T-helper 2 cell treated with Interferon-gamma antibody and Interleukin-4, amounts not matched to agents 5 μg/mL and 100 μg/mL, for 36 hours (primary cell): ENCODE measurements around the gene HCFC1.

Experiments
- DNase-seq: peaks from one replicate; pipeline ENCODE4 v3.0.0; 2021; ENCODE audit warnings: low spot score
- H3K27ac Mint-ChIP-seq: one replicate; pipeline ENCODE4 v1.8.0; 2021; ENCODE audit warnings: mild to moderate bottlenecking, mixed read lengths
- H3K27me3 Mint-ChIP-seq: one replicate; pipeline ENCODE4 v1.8.0; 2021; ENCODE audit warnings: low read depth, mixed read lengths
- H3K36me3 Mint-ChIP-seq: one replicate; pipeline ENCODE4 v1.8.0; 2021; ENCODE audit warnings: low read depth, mixed read lengths
- H3K4me1 Mint-ChIP-seq: one replicate; pipeline ENCODE4 v1.8.0; 2021; ENCODE audit warnings: low read depth, mixed read lengths
- H3K4me3 Mint-ChIP-seq: one replicate; pipeline ENCODE4 v1.8.0; 2022; ENCODE audit warnings: mild to moderate bottlenecking, moderate library complexity, mixed read lengths
- H3K9me3 Mint-ChIP-seq: one replicate; pipeline ENCODE4 v1.8.0; 2021; ENCODE audit warnings: mixed read lengths

HCFC1 gene

GRCh38 chrX:153917869-153918268 is 53.7 kb downstream of the HCFC1 start:
- Mint-ChIP-seq H3K9me3 (no peaks in the 10 kb centered on the region), H3K36me3 (peaks cover 36% of the 10 kb centered on the region), H3K27me3 (no peaks in the 10 kb centered on the region), H3K27ac (no peak overlapping the region), H3K4me1 (peaks cover 10% of the 10 kb centered on the region), H3K4me3 (no peak overlapping the region)
- no peak for DNase-seq

- H3K36me3 Mint-ChIP-seq: peaks cover 28% of the 10 kb centered on the region
Observed at GRCh38 chrX:153913701-153914100, 57.9 kb downstream of the HCFC1 start.

GRCh38 chrX:153913211-153913610 is 58.4 kb downstream of the HCFC1 start:
- H3K4me1 Mint-ChIP-seq: peaks cover 4% of the 10 kb centered on the region

More at GRCh38 chrX:153913701-153914100, 57.9 kb downstream of the HCFC1 start:
- Mint-ChIP-seq H3K27ac (no peak overlapping the region), H3K4me1 (peaks cover 4% of the 10 kb centered on the region), H3K27me3 (no peaks in the 10 kb centered on the region), H3K9me3 (no peaks in the 10 kb centered on the region), H3K4me3 (no peak overlapping the region)
- DNase-seq: no peak

GRCh38 chrX:153911798-153912197 is 59.8 kb downstream of the HCFC1 start:
- H3K27ac Mint-ChIP-seq: peak overlapping the region; percentile 63
- DNase-seq: no peak
- no peak overlapping the region for H3K4me3 Mint-ChIP-seq
- H3K27me3 Mint-ChIP-seq: no peaks in the 10 kb centered on the region
- H3K9me3 Mint-ChIP-seq: no peaks in the 10 kb centered on the region
- peaks cover 24% of the 10 kb centered on the region for H3K36me3 Mint-ChIP-seq
- peaks cover 4% of the 10 kb centered on the region for H3K4me1 Mint-ChIP-seq

More at GRCh38 chrX:153913211-153913610, 58.4 kb downstream of the HCFC1 start:
- Mint-ChIP-seq H3K9me3 (no peaks in the 10 kb centered on the region), H3K36me3 (peaks cover 28% of the 10 kb centered on the region), H3K4me3 (no peak overlapping the region), H3K27me3 (no peaks in the 10 kb centered on the region), H3K27ac (no peak overlapping the region)
- no peak for DNase-seq

GRCh38 chrX:153910446-153910845 is 61.2 kb downstream of the HCFC1 start:
- Mint-ChIP-seq H3K9me3 (no peaks in the 10 kb centered on the region), H3K4me3 (no peak overlapping the region), H3K4me1 (peaks cover 4% of the 10 kb centered on the region), H3K27me3 (no peaks in the 10 kb centered on the region), H3K27ac (no peak overlapping the region), H3K36me3 (peaks cover 15% of the 10 kb centered on the region)
- no peak for DNase-seq

GRCh38 chrX:153909980-153910360 is 61.6 kb downstream of the HCFC1 start:
- H3K4me3 Mint-ChIP-seq: no peak overlapping the region
- H3K9me3 Mint-ChIP-seq: no peaks in the 10 kb centered on the region
- H3K36me3 Mint-ChIP-seq: peaks cover 15% of the 10 kb centered on the region
- H3K4me1 Mint-ChIP-seq: peaks cover 4% of the 10 kb centered on the region
- no peaks in the 10 kb centered on the region for H3K27me3 Mint-ChIP-seq
- no peak for DNase-seq
- no peak overlapping the region for H3K27ac Mint-ChIP-seq

GRCh38 chrX:153909024-153909979 is 62.3 kb downstream of the HCFC1 start:
- Mint-ChIP-seq H3K27ac (no peak overlapping the region), H3K4me1 (peaks cover 4% of the 10 kb centered on the region), H3K27me3 (no peaks in the 10 kb centered on the region), H3K9me3 (no peaks in the 10 kb centered on the region), H3K36me3 (peaks cover 15% of the 10 kb centered on the region), H3K4me3 (no peak overlapping the region)
- no peak for DNase-seq

GRCh38 chrX:153908219-153908860 is 63.3 kb downstream of the HCFC1 start:
- no peaks in the 10 kb centered on the region for H3K27me3 Mint-ChIP-seq
- DNase-seq: no peak
- peaks cover 10% of the 10 kb centered on the region for H3K4me1 Mint-ChIP-seq
- no peak overlapping the region for H3K4me3 Mint-ChIP-seq
- no peaks in the 10 kb centered on the region for H3K9me3 Mint-ChIP-seq
- peaks cover 11% of the 10 kb centered on the region for H3K36me3 Mint-ChIP-seq
- no peak overlapping the region for H3K27ac Mint-ChIP-seq

GRCh38 chrX:153907456-153907855 is 64.2 kb downstream of the HCFC1 start:
- H3K4me1 Mint-ChIP-seq: peaks cover 13% of the 10 kb centered on the region
- peaks cover 11% of the 10 kb centered on the region for H3K36me3 Mint-ChIP-seq
- no peak for DNase-seq
- no peaks in the 10 kb centered on the region for H3K27me3 Mint-ChIP-seq
- H3K27ac Mint-ChIP-seq: no peak overlapping the region
- no peak overlapping the region for H3K4me3 Mint-ChIP-seq
- H3K9me3 Mint-ChIP-seq: no peaks in the 10 kb centered on the region

GRCh38 chrX:153906126-153906917 is 65.3 kb downstream of the HCFC1 start:
- Mint-ChIP-seq H3K36me3 (peaks cover 5% of the 10 kb centered on the region), H3K4me1 (peaks cover 17% of the 10 kb centered on the region), H3K9me3 (no peaks in the 10 kb centered on the region), H3K4me3 (no peak overlapping the region), H3K27ac (peak overlapping the region; percentile 20), H3K27me3 (no peaks in the 10 kb centered on the region)
- DNase-seq: no peak

GRCh38 chrX:153905481-153906095 is 66.0 kb downstream of the HCFC1 start:
- Mint-ChIP-seq H3K27me3 (no peaks in the 10 kb centered on the region), H3K9me3 (no peaks in the 10 kb centered on the region), H3K36me3 (peaks cover 5% of the 10 kb centered on the region), H3K4me3 (no peak overlapping the region), H3K4me1 (peaks cover 23% of the 10 kb centered on the region), H3K27ac (no peak overlapping the region)
- DNase-seq: no peak

GRCh38 chrX:153903991-153904957 is 67.3 kb downstream of the HCFC1 start, which contains the start of gene AVPR2:
Gene AVPR2 (plus strand): TSS chrX:153904673. CDS start chrX:153905146, 473 bp downstream.
- H3K4me3 Mint-ChIP-seq: peak within 1 kb of the TSS; percentile 24
- H3K27ac Mint-ChIP-seq: peak within 1 kb of the TSS; percentile 74
- H3K9me3 Mint-ChIP-seq: no peaks in the 10 kb centered on the region
- DNase-seq: no peak
- peaks cover 3% of the 10 kb centered on the region for H3K36me3 Mint-ChIP-seq
- peaks cover 24% of the 10 kb centered on the region for H3K4me1 Mint-ChIP-seq
- no peaks in the 10 kb centered on the region for H3K27me3 Mint-ChIP-seq
